GM19467 (cell line): Measurements from ENCODE around the gene OGDHL.
"Not testable (repeated sequence)": the region's sequence is repeated elsewhere in the genome, so short reads cannot be mapped to it uniquely, and the experiment has no call there.

Source experiments
- ATAC-seq: cut with Tn5 transposase; IDR thresholded peaks from one replicate; pipeline ENCODE4 v1.9.1; 2021; ENCODE audit warnings: mild to moderate bottlenecking, moderate library complexity; ENCODE audit not compliant: unreplicated experiment

Gene OGDHL

DNA sequence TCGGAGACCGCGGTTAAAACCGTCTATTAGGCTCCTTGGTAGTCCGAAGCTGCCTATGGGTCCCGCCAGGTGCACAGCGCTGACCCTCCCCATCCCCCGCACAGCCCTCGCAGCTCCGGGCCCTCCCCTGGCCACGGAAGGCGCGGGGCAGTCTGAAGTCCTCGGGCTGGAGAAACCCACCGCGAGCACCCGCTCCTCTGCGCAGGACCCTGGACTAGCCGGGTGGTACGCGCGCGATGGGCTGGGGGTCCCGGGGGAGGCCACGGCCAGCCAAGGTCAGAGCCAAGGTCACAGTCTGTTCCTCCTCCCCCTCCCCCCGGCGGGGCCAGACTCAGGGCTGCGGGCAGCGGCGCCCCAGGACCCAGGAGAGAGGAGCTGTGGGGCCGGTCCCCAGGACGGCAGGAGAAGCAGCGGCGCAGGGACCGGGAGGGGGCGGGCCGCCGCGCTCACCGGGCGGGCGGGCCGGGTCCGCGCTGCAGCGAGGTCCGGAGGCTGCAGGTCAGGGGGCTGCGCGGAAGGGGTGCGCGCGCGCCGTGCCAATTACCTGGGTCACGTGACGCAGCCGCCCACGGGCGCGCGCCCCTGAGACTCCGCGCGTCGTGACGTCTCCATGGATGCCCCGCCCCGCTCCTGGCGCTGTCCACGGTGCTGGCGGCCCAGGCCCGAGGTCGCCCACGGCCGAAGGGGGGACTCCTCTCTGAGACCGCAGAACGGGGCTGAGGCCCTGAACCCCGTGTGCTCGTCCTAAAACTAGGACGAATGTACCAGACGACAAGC, at the start of gene OGDHL:
Gene OGDHL (minus strand): TSS at position 535 of the 777 bp plus-strand sequence. CDS start 3,731 bp downstream, outside the sequence.
- no peak for ATAC-seq

DNA sequence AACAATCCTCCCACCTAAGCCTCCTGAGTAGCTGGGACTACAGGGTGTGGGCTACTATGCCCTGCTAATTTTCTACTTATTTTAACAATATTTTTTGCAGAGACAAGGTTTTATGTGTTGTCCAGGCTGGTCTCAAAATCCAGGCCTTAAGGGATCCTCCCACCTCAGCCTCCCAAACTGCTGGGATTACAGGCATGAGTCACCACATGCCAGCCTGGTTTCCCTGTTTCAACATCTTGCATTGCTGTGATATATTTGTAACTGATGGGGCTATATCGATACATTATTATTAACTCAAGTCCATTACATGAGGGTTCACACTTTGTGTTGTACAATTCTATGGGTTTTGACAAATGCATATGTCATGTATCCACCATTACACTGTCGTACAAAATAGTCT, 41.9 kb upstream of the OGDHL start:
- ATAC-seq = no peak

DNA sequence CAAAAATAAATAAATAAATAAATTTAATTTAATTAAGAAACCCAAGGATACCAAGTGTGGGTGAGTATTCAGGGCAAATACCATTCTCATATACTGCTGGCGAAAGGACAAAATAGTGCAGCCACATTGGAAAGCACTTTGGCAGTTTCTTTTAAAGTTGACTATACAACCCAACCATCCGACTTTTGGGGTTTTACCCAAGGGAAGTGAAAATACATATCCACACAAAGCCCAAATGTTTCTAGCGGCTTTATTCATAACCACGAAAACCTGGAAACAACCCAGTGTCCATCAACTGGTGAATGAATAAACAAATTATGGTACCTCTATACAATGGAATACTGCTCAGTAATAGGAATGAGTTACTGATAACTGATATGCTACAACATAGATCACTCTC, 36.2 kb upstream of the OGDHL start:
- ATAC-seq = no peak

DNA sequence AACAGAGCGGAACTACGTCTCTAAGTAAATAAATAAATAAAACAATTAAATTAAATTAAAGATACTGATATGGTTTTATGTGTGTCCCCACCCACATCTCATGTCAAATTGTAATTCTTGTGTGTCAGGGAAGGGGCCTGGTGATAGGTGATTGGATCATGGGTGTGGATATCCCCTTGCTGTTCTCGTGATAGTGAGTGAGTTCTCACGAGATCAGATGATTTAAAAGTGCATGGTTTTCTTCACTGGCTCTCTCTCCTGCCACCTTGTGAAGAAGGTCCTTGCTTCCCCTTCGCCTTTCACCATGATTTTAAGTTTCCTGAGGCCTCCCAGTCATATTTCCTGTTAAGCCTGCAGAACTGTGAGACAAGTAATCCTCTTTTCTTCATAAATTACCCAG, 29.0 kb upstream of the OGDHL start:
- no peak for ATAC-seq

DNA sequence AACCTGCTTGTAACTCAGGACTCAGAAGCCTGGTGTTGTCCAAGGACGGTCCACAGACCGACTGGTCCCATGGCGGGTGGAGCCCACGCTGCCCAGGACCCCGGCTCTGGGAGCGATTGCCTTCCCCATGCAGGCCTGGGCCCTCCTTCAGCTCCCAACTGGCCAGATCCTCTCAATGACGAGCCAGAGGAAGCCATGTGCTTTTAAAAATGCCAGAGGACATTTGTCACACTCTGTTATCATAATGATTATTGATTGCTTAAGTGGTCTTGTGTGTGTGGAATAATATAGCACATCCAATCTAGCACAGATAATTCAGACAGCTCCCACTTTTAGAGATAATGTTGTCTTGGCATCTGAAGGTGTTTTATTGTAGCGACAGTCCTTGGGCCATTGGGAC, 22.6 kb upstream of the OGDHL start:
- no peak for ATAC-seq

DNA sequence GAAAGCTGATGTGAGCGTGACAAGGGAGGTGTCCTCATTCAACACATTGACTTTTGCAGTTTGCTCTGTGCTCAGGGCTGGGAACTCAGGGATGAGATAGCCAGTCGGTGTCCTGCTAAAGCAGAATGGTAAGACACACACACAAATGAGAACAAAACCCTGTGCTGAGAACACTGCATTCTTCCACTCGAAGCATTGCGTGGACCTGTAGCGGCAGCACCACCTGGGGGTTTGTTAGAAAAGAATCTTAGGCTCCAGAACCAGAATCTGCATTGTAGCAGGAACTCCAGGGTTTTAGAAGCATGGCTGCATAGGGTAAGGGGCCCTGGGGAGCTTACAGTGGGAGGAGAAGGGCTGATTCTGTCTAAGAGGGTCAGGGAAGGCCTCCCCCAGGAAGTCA, 21.5 kb upstream of the OGDHL start:
- no peak for ATAC-seq

DNA sequence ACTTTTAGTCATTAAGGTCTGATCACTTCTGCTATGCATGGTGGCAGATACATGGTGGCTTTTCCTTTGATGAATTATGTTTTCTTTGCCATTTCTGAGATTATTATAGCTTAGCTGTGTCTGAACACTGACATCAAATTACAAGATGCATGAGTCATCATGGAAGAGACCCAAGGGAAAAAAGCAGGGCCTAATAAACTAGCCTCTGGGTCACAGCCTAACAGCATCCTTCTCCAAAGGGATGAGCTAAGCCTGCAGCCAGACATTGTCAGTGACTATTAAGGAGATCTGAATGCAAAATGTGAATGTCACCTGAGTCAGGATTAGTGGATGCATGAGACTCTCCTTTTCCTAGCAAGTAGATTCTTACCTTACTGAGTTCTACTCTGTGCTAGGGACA, 19.1 kb upstream of the OGDHL start:
- ATAC-seq = no peak

- ATAC-seq = no peak
These were observed 16.1 kb upstream of the OGDHL start for GRCh38 chr10:49778197-49778596.

- no peak for ATAC-seq
These were observed 14.7 kb upstream of the OGDHL start for GRCh38 chr10:49776851-49777250.

DNA sequence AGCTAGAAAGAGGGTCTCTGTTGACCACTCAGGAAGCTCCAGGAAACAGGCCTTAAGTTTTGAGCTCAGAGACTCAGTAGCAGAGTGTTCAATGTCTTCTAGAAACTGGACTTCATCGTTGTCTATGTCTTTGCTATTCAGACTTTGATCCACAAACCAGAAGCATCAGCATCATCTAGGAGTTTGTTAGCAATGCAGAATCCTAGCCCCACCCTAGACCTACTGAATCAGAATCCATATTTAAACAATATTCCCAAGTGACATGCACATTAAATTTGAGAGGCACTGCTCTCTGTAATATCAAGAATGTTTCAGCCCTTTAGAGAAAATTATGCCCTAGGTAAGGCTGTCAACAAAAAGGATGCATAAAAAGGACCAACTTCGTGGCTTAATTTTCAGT, 12.9 kb upstream of the OGDHL start:
- no peak for ATAC-seq

DNA sequence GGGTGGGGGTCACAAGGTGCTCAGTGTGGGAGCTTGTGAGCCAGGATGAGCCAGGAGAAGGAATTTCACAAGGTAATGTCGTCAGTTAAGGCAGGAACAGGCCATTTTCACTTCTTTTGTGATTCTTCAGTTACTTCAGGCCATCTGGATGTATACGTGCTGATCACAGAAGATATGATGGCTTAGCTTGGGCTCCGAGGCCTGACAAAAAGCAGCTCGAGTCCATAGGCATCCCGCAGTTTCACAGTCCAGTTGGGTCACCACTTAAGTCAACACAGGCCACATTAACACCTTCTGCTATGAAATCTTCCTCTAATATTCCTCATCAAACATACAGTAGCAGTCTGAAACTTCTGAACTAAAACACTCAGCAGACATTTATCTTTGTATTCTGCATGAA, 10.8 kb upstream of the OGDHL start:
- ATAC-seq = not testable (repeated sequence)

- ATAC-seq = not testable (repeated sequence)
These were observed 8.9 kb upstream of the OGDHL start for GRCh38 chr10:49771046-49771445.

- no peak for ATAC-seq
These were observed 7.6 kb upstream of the OGDHL start for GRCh38 chr10:49769692-49770091.

- no peak for ATAC-seq
These were observed 6.6 kb upstream of the OGDHL start for GRCh38 chr10:49768731-49769130.

DNA sequence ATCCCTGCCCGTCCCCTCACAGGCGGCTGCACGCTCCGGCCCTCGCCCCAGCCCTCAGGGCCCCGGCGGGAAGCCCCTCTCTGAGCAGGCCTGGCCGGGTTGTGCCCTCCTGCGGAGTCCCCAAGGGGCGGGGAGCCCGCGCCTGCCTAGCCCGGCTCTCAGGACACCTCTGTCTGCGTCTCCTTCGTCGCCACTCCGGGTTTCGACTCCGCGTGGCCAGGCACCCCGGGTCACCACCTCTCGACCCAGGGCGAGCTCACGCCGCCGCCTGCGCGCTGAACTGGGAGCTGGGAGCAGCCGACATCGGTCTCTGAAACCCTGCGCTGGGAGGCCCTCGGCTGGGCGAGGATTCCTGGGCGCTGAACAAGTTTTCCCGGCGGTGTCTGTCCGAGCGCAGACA, 6.2 kb upstream of the OGDHL start:
- ATAC-seq = no peak

- ATAC-seq = no peak
These were observed 5.6 kb upstream of the OGDHL start for GRCh38 chr10:49767752-49768151.

DNA sequence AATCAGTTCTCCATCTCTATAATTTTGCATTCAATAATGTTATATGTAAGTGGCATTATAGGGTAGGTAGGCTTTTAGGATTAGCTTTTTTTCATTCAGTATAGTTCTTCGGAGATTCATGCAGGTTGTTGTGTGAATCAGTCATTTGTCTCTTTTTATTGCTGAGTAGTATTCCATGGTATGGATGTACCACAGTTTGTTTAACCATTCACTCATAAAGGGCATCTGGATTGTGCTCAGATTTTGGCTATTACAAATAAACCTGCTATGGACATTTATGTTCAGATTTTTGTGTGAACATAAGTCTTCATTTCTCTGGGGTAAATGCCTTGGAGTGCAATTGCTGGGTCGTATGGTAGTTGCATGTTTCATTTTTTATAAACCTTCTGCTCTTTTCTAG, 4.4 kb upstream of the OGDHL start:
- no peak for ATAC-seq

- no peak for ATAC-seq
These were observed 399 bp upstream of the OGDHL start for GRCh38 chr10:49762566-49762877.

DNA sequence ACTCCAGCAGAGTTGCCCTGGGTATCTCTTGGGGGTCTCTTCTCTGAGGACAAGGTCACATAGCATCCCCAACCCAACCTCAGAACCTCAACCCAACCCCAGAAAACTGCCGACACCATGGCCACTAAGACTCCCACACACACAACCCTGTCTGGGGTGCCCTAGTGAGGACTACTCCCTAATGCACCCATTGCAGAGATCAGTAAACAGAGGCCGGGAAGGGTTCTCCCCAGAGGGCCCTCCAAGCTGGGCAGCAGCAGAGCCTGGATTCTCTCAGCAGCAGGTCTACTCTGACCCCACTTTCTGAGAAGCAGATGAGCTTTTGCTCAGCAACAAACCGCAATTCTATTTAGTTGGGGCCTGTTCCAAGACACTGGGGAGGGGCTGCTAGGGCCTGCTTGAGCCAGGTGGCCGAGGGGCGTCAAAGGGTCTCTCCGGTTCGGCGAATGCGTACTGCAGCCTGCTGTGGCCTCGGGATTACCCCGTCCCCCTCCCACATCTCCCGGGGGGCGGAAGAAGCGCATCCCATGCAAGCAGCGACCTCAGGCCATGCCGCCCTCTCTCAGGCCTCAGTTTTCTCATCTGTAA, 828 bp downstream of the OGDHL start:
- ATAC-seq = no peak

DNA sequence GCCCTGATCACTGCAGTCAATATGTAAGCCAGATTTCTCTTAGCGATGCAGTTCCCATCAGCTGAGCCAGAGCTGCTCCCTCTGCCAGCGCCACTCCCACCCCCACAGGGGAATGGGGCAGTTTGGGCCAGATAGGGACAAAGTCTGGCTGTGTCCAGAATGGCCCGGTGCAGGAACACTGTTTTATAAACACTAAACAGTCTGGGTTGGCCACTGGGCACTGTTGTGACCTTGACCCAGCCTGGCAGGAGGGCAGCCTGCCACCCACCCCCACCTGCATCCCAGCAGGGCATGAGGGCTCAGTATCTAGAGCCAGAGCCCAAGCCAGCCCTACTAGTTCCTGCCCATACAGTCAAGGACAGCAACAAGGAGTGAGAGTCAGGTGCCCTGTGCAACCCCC, 1.3 kb downstream of the OGDHL start:
- ATAC-seq = no peak

DNA sequence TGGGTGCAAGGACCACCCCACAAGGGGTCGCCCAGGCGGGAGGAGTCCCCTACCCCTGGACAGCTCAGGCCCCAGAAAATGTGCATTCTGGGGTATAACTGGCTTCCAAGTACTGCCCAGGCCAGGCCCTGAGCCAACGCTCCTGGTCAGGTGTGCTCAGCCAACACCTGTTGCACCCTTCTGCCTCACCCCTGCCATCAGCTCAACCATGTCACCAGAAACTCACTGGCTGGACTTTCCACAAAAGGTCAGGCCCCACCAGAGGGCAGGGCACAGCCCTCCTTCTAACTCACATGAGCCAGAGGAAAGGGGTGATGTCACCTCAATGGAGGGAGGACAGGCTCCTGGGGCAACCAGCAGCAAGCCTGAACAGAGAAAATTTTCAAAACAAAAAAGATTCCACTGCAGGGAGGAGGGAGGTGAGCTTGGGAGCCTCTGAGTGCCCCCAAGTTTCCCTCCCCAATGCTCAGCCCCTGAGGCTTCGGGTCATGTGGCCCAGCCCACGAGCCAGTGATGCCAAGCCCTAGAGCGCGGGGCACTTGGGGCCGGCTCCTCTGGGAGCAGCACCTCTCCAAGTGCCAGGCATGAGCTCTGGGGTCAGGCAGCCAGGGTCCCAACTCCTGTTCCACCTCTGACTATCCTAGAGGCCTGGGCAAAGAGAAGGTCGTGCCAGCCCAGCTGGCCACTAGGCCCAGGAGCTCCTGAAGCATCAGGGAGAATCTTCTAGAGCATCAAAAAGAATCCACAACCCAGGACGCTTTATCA, 2.2 kb downstream of the OGDHL start:
- ATAC-seq = no peak

- ATAC-seq = no peak
These were observed 3.7 kb downstream of the OGDHL start for GRCh38 chr10:49758249-49758930.
